ENCODE data around the gene FXYD6.

DNA sequence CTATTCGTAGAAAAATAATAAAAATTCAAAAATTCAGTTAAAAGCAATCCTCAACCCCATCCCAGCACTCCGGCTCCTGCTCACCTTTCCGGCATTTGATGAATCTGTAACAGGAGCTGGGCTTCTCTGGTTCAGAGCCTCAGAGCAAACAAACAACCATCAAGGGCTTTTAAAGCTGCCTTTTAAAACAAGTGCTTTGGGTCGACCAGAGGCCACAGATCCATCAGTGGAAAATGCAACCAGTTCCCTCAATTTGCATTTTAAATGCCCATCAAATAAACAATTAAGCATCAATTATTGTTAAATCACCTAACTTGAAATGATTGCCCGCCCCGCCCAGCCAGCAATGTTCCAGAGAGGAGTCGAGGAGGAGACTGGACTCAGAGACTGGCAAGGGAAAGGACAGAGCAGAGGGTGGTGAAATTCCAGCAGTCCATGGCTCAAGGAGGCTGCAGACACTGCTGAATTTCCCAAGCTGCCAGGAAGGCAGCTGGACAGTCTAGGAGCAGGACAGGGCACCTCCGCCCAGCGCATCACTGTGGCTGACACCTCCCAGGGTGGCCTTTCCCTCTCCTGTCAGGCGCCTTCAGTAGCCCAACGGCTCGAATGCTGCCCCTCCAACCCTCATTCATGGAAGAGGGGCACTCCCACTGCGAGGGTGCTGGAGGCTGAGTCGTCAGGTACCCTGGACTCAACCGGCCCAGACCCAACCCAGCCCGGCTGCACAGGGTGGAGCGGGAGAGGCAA lies 7.5 kb downstream of the FXYD6 start:
- no peak for TF ChIP-seq CTCF (IDR thresholded peaks at IDR 0.05)
- no peak for TF ChIP-seq POLR2A (IDR thresholded peaks at IDR 0.05)
- no peak for TF ChIP-seq EP300 (IDR thresholded peaks at IDR 0.05)

Data from stomach (tissue), 4 donors.